DND-41 (cell line): ENCODE measurements around the gene FHIT.

Source experiments
- EZH2 ChIP-seq: IDR thresholded peaks from 3 replicates; pipeline ENCODE4 v1.6.1; 2012; ENCODE audit warnings: borderline replicate concordance, low read depth, mild to moderate bottlenecking, moderate library complexity, low read length, inconsistent platforms; ENCODE audit not compliant: severe bottlenecking
- TF ChIP-seq, protein P1 (sequence below): IDR thresholded peaks from 2 replicates; pipeline ENCODE4 v1.5.1; 2012; ENCODE audit warnings: borderline replicate concordance, low read length, moderate library complexity, mild to moderate bottlenecking; ENCODE audit not compliant: poor library complexity, severe bottlenecking; ENCODE audit errors: extremely low read depth

DNA sequence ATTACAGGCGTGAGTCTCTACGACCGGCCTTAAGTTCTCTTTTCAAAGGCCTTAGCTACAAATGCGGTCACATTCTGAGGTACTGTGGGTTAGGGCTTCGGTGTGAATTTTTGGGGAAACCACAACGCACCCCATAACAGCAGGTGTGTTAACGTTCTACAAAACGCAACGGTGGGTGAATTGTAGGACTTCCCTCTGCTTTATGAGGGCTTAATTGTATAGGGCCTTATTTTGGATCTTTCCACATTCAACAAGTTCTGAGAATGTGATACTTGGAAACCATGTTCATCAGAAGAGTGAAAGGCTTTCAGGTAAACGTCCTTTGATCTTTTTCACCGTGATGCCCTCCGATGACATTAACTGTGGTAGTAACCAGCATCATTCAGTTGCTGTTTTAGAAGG is 1202.8 kb downstream of the FHIT start:
- TF ChIP-seq, protein P1, sequence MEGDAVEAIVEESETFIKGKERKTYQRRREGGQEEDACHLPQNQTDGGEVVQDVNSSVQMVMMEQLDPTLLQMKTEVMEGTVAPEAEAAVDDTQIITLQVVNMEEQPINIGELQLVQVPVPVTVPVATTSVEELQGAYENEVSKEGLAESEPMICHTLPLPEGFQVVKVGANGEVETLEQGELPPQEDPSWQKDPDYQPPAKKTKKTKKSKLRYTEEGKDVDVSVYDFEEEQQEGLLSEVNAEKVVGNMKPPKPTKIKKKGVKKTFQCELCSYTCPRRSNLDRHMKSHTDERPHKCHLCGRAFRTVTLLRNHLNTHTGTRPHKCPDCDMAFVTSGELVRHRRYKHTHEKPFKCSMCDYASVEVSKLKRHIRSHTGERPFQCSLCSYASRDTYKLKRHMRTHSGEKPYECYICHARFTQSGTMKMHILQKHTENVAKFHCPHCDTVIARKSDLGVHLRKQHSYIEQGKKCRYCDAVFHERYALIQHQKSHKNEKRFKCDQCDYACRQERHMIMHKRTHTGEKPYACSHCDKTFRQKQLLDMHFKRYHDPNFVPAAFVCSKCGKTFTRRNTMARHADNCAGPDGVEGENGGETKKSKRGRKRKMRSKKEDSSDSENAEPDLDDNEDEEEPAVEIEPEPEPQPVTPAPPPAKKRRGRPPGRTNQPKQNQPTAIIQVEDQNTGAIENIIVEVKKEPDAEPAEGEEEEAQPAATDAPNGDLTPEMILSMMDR, result no peak
- TF ChIP-seq EZH2, result no peak
